K562 (cell line): Measurements from ENCODE around the gene COL6A1. TPM values are rescaled to one million over a fixed set of nuclear protein-coding genes. Genes with fewer than 3 reads are reported as not detected.
"Not testable (repeated sequence)": the region's sequence is repeated elsewhere in the genome, so short reads cannot be mapped to it uniquely, and the experiment has no call there.

ENCODE experiments used
- ATAC-seq: fragments of 200-7000 bp; cut with Tn5 transposase; 3 replicates; pipeline ENCODE4 v1.9.1; 2020; ENCODE audit warnings: moderate library complexity
- BruUV-seq: library from RNA; stranded (reverse); fragments of 400-500 nt; replicated peaks from 2 replicates; lab custom pipeline; 2021; lab: Mats Ljungman, UMichigan
- CTCF ChIA-PET: fragments of 300-600 bp; formaldehyde crosslinking; extraction: SDS; loops from one replicate; lab custom pipeline; 2021; ENCODE audit warnings: low intra/inter-chr PET ratio; lab: Yijun Ruan, JAX
- POLR2A ChIA-PET: fragments of 300-600, 350-650 bp; sonication (Branson Sonifier 250); formaldehyde crosslinking; extraction: SDS; loops from one replicate; lab custom pipeline; 2021; ENCODE audit warnings: antibody characterized with exemption, inconsistent platforms; lab: Yijun Ruan, JAX
- DNase-seq, 4 experiments: peaks; one replicate each; pipeline versions ENCODE4 v3.0.0 to v3.0.0-alpha.2; 2011 to 2018; ENCODE audit warnings: low spot score in 3 of 4, mixed read lengths in 3 of 4; ENCODE audit errors: extremely low read depth in 1 of 4
- FAIRE-seq: peaks from 2 replicates; lab custom pipeline; 2011; peaks lifted over from hg19 to GRCh38; lab: Jason Lieb, UNC
- H2AFZ ChIP-seq: 2 replicates; pipeline ENCODE4 v1.6.0; 2011; ENCODE audit warnings: low read depth, low read length, control low read depth, inconsistent platforms
- H3K27ac ChIP-seq: fragments of 200-600 bp; 3 replicates; pipeline ENCODE4 v1.8.0; 2011; ENCODE audit warnings: low read depth, mild to moderate bottlenecking, control low read depth, inconsistent platforms, low read length, moderate library complexity, mixed read lengths; ENCODE audit errors: extremely low read depth
- H3K27me3 ChIP-seq, 2 experiments: fragments of 300-600 bp in 1 of 2; 2 replicates in 1 of 2; 3 replicates in 1 of 2; pipeline versions ENCODE4 v1.6.0 to v1.8.0; 2011; ENCODE audit warnings: inconsistent platforms in 2 of 2, low read length in 2 of 2, mild to moderate bottlenecking in 1 of 2, mixed read lengths in 1 of 2, moderate library complexity in 1 of 2; ENCODE audit not compliant: control insufficient read depth in 2 of 2, insufficient read depth in 2 of 2
- H3K36me3 ChIP-seq: fragments of 300-600 bp; 3 replicates; pipeline ENCODE4 v1.8.0; 2011; ENCODE audit warnings: mild to moderate bottlenecking, low read length, inconsistent platforms; ENCODE audit not compliant: control insufficient read depth, insufficient read depth
- H3K4me1 ChIP-seq, 2 experiments: fragments of 200-600 bp in 1 of 2; replicated peaks in 1 of 2; 2 replicates in 1 of 2; 3 replicates in 1 of 2; pipeline versions ENCODE4 v1.5.1 to v1.8.0; 2011; ENCODE audit warnings: inconsistent platforms in 2 of 2, low read length in 2 of 2, mild to moderate bottlenecking in 1 of 2, mixed read lengths in 1 of 2, moderate library complexity in 1 of 2; ENCODE audit not compliant: control insufficient read depth in 2 of 2, insufficient read depth in 2 of 2
- H3K4me2 ChIP-seq: 2 replicates; pipeline ENCODE4 v1.6.1; 2011; ENCODE audit warnings: low read length, control low read depth, inconsistent platforms, mixed read lengths; ENCODE audit not compliant: insufficient read depth
- H3K4me3 ChIP-seq: fragments of 200-600 bp; sonication (generic), shearing (Covaris generic); 2 replicates; pipeline ENCODE4 v1.5.1; 2016; ENCODE audit warnings: control low read depth, inconsistent platforms
- H3K79me2 ChIP-seq: fragments of 200-600 bp; 3 replicates; pipeline ENCODE4 v1.8.0; 2011; ENCODE audit warnings: low read length, inconsistent platforms; ENCODE audit not compliant: control insufficient read depth, insufficient read depth
- H3K9ac ChIP-seq, 2 experiments: 2 replicates each; pipeline versions ENCODE4 v1.6.0 to v1.6.1; 2011; ENCODE audit warnings: low read depth in 2 of 2, low read length in 2 of 2, control low read depth in 1 of 2, inconsistent platforms in 1 of 2, mild to moderate bottlenecking in 1 of 2, mixed read lengths in 1 of 2; ENCODE audit not compliant: insufficient read depth in 1 of 2
- H3K9me1 ChIP-seq: one replicate; pipeline ENCODE4 v1.6.0; 2011; ENCODE audit warnings: inconsistent platforms, mild to moderate bottlenecking, low read length, moderate library complexity; ENCODE audit not compliant: control insufficient read depth, insufficient read depth
- H3K9me3 ChIP-seq: replicated peaks from 2 replicates; pipeline ENCODE4 v1.5.1; 2011; ENCODE audit warnings: low read depth, low read length, inconsistent platforms; ENCODE audit not compliant: control insufficient read depth, insufficient read depth
- H4K20me1 ChIP-seq: replicated peaks from 2 replicates; pipeline ENCODE4 v1.6.1; 2011; ENCODE audit warnings: low read length, inconsistent platforms, mixed read lengths; ENCODE audit not compliant: control insufficient read depth, insufficient read depth
- EZH2 ChIP-seq: IDR thresholded peaks from 2 replicates; pipeline ENCODE4 v1.6.1; 2012; ENCODE audit warnings: low read depth, mild to moderate bottlenecking, inconsistent platforms, low read length, borderline replicate concordance
- HMG20A ChIP-seq: fragments of 450-650 bp; formaldehyde crosslinking; conservative IDR thresholded peaks from 2 replicates; pipeline ENCODE4 v1.4.0; 2020; ENCODE audit warnings: mild to moderate bottlenecking, mixed read lengths
- USF1 ChIP-seq: sonication (generic); formaldehyde crosslinking; IDR thresholded peaks from 2 replicates; pipeline ENCODE4 v1.9.0; 2022; ENCODE audit warnings: mild to moderate bottlenecking, missing genetic modification reagents
- ZNF146 ChIP-seq: IDR thresholded peaks from one replicate; pipeline ENCODE4 v1.6.1; 2018; ENCODE audit warnings: missing compliant biosample characterization; ENCODE audit not compliant: unreplicated experiment
- WGBS: fragments of 100-300 bp; shearing (Covaris generic); methylation state at CpG from one replicate; pipeline ENCODE4 v1.1.6; 2016; ENCODE audit warnings: low coverage, mixed read lengths; ENCODE audit not compliant: insufficient coverage; ENCODE audit errors: missing lambda C conversion rate; 5-methylcytosine and 5-hydroxymethylcytosine counted together
- in situ Hi-C: fragments of 300-500 bp; cut with MboI; formaldehyde crosslinking; loops from 4 replicates; pipeline ENCODE4 v1.15.0; 2018; ENCODE audit warnings: inconsistent platforms, mixed read lengths
- intact Hi-C: fragments of 100-400 bp; cut with micrococcal nuclease; formaldehyde crosslinking; loops from 2 replicates; pipeline ENCODE4 v1.14.2; 2022
- polyA plus RNA-seq, 8 experiments: library from polyadenylated mRNA; depleted of rRNA in 4 of 8; stranded (reverse) in 5 of 8; unstranded in 3 of 8; fragments of >200 nt; fragmentation: Nextera tagmentation in 2 of 8; fragmentation: Illumina TruSeq in 1 of 8; extraction: Ambion mirVana in 2 of 8; extraction: Trizol in 1 of 8; gene quantifications; 2 replicates each; pipeline versions ENCODE4 v1.2.1 to v1.2.3, GENCODE V29; 2011 to 2014; ENCODE audit warnings: inconsistent platforms in 1 of 8, missing spikeins in 1 of 8
- total RNA-seq, 7 experiments: library from RNA; depleted of rRNA in 6 of 7; stranded (reverse); fragments of >200 nt in 6 of 7; fragmentation: Illumina TruSeq in 2 of 7; extraction: Trizol in 2 of 7; gene quantifications; 2 replicates each; pipeline versions ENCODE4 v1.2.1 to v1.2.3, GENCODE V29; 2011 to 2021; ENCODE audit warnings: low replicate concordance in 1 of 7

COL6A1 gene
- total and polyA plus RNA-seq, 9 of the 15 experiments (the other 6 are each of a cell fraction or from before 2014, with no cell fraction given), result 0.07 to 1.3 (median 0.14) TPM; not detected in 3

DNA sequence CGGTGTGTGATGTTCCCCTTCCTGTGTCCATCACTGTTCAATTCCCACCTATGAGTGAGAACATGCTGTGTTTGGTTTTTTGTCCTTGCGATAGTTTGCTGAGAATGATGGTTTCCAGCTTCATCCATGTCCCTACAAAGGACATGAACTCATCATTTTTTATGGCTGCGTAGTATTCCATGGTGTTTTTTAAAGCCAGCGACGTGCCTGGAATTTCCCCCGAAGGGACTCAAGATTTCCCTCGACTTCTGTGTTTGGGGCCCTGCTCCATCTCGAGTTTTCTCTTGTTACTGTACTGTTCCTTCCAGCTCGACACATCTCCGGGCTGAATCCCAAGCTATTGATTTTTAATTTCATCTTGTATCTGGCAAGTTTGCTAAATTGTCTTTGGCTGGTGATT, 29.0 kb upstream of the COL6A1 start:
- peaks cover 43 to 60% of the 10 kb centered on the region in 2 experiments for H3K27me3 ChIP-seq
- H3K79me2 ChIP-seq, H3K27ac ChIP-seq, H3K9me3 ChIP-seq, ATAC-seq, FAIRE-seq, H3K9me1 ChIP-seq, DNase-seq, BruUV-seq, H3K9ac ChIP-seq, H3K36me3 ChIP-seq, H3K4me2 ChIP-seq, in situ Hi-C loops, intact Hi-C loops: not testable (repeated sequence)
- POLR2A ChIA-PET, result interaction anchor here (0.6 kb wide), 1 partner anchor 683 kb away, joined by 3 read pairs; no protein-coding TSS in a partner anchor
- TF ChIP-seq ZNF146 (CRISPR knock-in tag), result peak; percentile 66
- TF ChIP-seq, all 486 proteins: peak for 1; not testable (repeated sequence) for 485
- CTCF ChIA-PET, H2AFZ ChIP-seq, H3K4me3 ChIP-seq, H4K20me1 ChIP-seq: not testable (repeated sequence)
- WGBS, result 8% methylated on average over 9 of the region's 10 CpGs
- peaks cover 8 to 21% of the 10 kb centered on the region in 2 experiments; a peak in 4 of 5 replicates for H3K4me1 ChIP-seq

GRCh38 chr21:45952974-45953373, 28.6 kb upstream of the COL6A1 start:
- H3K4me2 ChIP-seq, result no peak overlapping the region
- H3K9me3 ChIP-seq, result no peaks in the 10 kb centered on the region; the same call in 1 of the 2 replicates
- ATAC-seq, result no peak
- WGBS, result 14% methylated on average over 11 of the region's 11 CpGs
- H3K36me3 ChIP-seq, result no peaks in the 10 kb centered on the region
- no peak for TF ChIP-seq EZH2
- no peak for TF ChIP-seq HMG20A (CRISPR knock-in tag)
- no peak for TF ChIP-seq USF1 (CRISPR knock-in tag)
- no peak for FAIRE-seq
- no peak overlapping the region for H2AFZ ChIP-seq
- no peak overlapping the region for H3K4me3 ChIP-seq
- intact Hi-C loops, result no loop called here
- H3K9me1 ChIP-seq, result no peaks in the 10 kb centered on the region
- DNase-seq, result no peak
- ChIA-PET POLR2A (no interaction called here), CTCF (no interaction called here)
- no peaks in the 10 kb centered on the region; the same call in 1 of the 2 replicates for H4K20me1 ChIP-seq
- H3K27ac ChIP-seq, result no peak overlapping the region
- H3K4me1 ChIP-seq, result peaks cover 8 to 21% of the 10 kb centered on the region in 2 experiments; a peak in 4 of 5 replicates
- in situ Hi-C loops, result no loop called here
- BruUV-seq, result no TSS peak
- H3K27me3 ChIP-seq, result peaks cover 39 to 55% of the 10 kb centered on the region in 2 experiments
- H3K9ac ChIP-seq, result no peak overlapping the region
- no peaks in the 10 kb centered on the region for H3K79me2 ChIP-seq
